B cell (primary cell): ENCODE measurements around the gene MAGI2. TPM values are rescaled to one million over a fixed set of nuclear protein-coding genes. Genes with fewer than 3 reads are reported as not detected.

Experiments used
- ATAC-seq: fragments of 200-7000 bp; cut with Tn5 transposase; one replicate; pipeline ENCODE4 v1.10.0; 2021; ENCODE audit warnings: low read depth, mild to moderate bottlenecking, moderate number of reproducible peaks, moderate library complexity
- CTCF ChIA-PET: fragments of 350-600 bp; sonication (Branson Sonifier 250); formaldehyde crosslinking; loops from one replicate; lab custom pipeline; 2021; ENCODE audit warnings: antibody characterized with exemption, inconsistent platforms; lab: Charles Lee
- POLR2A ChIA-PET: fragments of 350-600 bp; sonication (Branson Sonifier 250); formaldehyde crosslinking; loops from one replicate; lab custom pipeline; 2021; ENCODE audit warnings: antibody characterized with exemption; lab: Charles Lee
- DNase-seq: peaks from one replicate; pipeline ENCODE4 v3.0.0; 2013
- H2AFZ ChIP-seq: 2 replicates; pipeline ENCODE4 v1.6.1; 2012; ENCODE audit warnings: mild to moderate bottlenecking, low read depth, low read length; ENCODE audit not compliant: insufficient read depth, poor library complexity, severe bottlenecking
- H3K27ac ChIP-seq, 2 donors: 1 replicate in 1 of 2; 2 replicates in 1 of 2; pipeline ENCODE4 v1.5.1; 2012 to 2013; ENCODE audit warnings: low read length in 2 of 2, mild to moderate bottlenecking in 2 of 2, moderate library complexity in 1 of 2
- H3K27me3 ChIP-seq, 4 experiments: fragments of 200-600 bp in 1 of 4; sonication (generic) in 1 of 4; replicated peaks in 1 of 4; 1 replicate in 2 of 4; 2 replicates in 2 of 4; pipeline versions ENCODE4 v1.6.1 to v1.7.0; 2013 to 2016; ENCODE audit warnings: low read length in 3 of 4, mild to moderate bottlenecking in 2 of 4, mixed read lengths in 1 of 4, moderate library complexity in 1 of 4; ENCODE audit not compliant: insufficient read depth in 4 of 4, control insufficient read depth in 3 of 4; ENCODE audit errors: control extremely low read depth in 1 of 4
- H3K36me3 ChIP-seq, 2 experiments: replicated peaks in 1 of 2; 1 replicate in 1 of 2; 2 replicates in 1 of 2; pipeline versions ENCODE4 v1.6.1 to v1.7.1; 2013; ENCODE audit warnings: low read length in 1 of 2; ENCODE audit not compliant: insufficient read depth in 2 of 2, control insufficient read depth in 1 of 2; ENCODE audit errors: control extremely low read depth in 1 of 2, extremely low read depth in 1 of 2
- H3K4me1 ChIP-seq, 2 donors: fragments of 200-600 bp in 1 of 2; sonication (generic) in 1 of 2; 1 replicate in 1 of 2; 2 replicates in 1 of 2; pipeline versions ENCODE4 v1.5.1 to v1.6.1; 2013 to 2017; ENCODE audit warnings: low read length in 2 of 2; ENCODE audit not compliant: control insufficient read depth in 2 of 2, insufficient read depth in 2 of 2
- H3K4me2 ChIP-seq: replicated peaks from 2 replicates; pipeline ENCODE3; 2012; ENCODE audit warnings: mild to moderate bottlenecking, low read depth, low read length; ENCODE audit not compliant: poor library complexity, severe bottlenecking
- H3K4me3 ChIP-seq, 5 experiments: fragments of 200-600 bp in 1 of 5; sonication (generic) in 1 of 5; 1 replicate in 3 of 5; 2 replicates in 2 of 5; pipeline versions ENCODE4 v1.5.1 to v1.7.0; 2011 to 2016; ENCODE audit warnings: low read length in 4 of 5, mild to moderate bottlenecking in 4 of 5, low read depth in 2 of 5, control low read depth in 1 of 5, moderate library complexity in 1 of 5; ENCODE audit not compliant: insufficient read depth in 1 of 5; ENCODE audit errors: control extremely low read depth in 1 of 5, extremely low read depth in 1 of 5
- H3K79me2 ChIP-seq: fragments of 200-600 bp; sonication (generic); one replicate; pipeline ENCODE4 v1.6.0; 2016; ENCODE audit warnings: low read length; ENCODE audit not compliant: control insufficient read depth, insufficient read depth
- H3K9ac ChIP-seq: fragments of 200-600 bp; sonication (generic); 2 replicates; pipeline ENCODE4 v1.6.1; 2017; ENCODE audit warnings: mild to moderate bottlenecking, low read length, moderate library complexity
- H3K9me3 ChIP-seq, 3 donors: one replicate each; pipeline versions ENCODE4 v1.6.1 to v1.7.1; 2013; ENCODE audit warnings: low read length in 2 of 3; ENCODE audit not compliant: control insufficient read depth in 2 of 3, insufficient read depth in 1 of 3; ENCODE audit errors: control extremely low read depth in 1 of 3
- H4K20me1 ChIP-seq: 2 replicates; pipeline ENCODE4 v1.6.0; 2012; ENCODE audit warnings: mild to moderate bottlenecking, low read length; ENCODE audit not compliant: insufficient read depth, control insufficient read depth, poor library complexity, severe bottlenecking
- H3K27ac Mint-ChIP-seq: one replicate; pipeline ENCODE4 v1.8.0; 2021; ENCODE audit warnings: mixed read lengths
- H3K27me3 Mint-ChIP-seq: one replicate; pipeline ENCODE4 v1.8.0; 2021; ENCODE audit warnings: mixed read lengths
- H3K4me1 Mint-ChIP-seq: one replicate; pipeline ENCODE4 v1.8.0; 2021; ENCODE audit warnings: mixed read lengths
- H3K4me3 Mint-ChIP-seq: one replicate; pipeline ENCODE4 v1.8.0; 2021; ENCODE audit warnings: mixed read lengths
- H3K9me3 Mint-ChIP-seq: one replicate; pipeline ENCODE4 v1.8.0; 2022; ENCODE audit warnings: mixed read lengths; ENCODE audit not compliant: insufficient read depth
- CTCF ChIP-seq: fragments of 200-600 bp; IDR thresholded peaks from one replicate; pipeline ENCODE4 v1.8.0; 2022; ENCODE audit warnings: antibody characterized with exemption, mild to moderate bottlenecking
- EZH2 ChIP-seq: IDR thresholded peaks from 2 replicates; pipeline ENCODE4 v1.6.1; 2012; ENCODE audit warnings: borderline replicate concordance, low read depth, mild to moderate bottlenecking, moderate library complexity, low read length; ENCODE audit not compliant: insufficient read depth, poor library complexity, severe bottlenecking
- WGBS: methylation state at CpG from one replicate; pipeline ENCODE4 v1.1.5; 2013; ENCODE audit warnings: missing lambda C conversion rate; ENCODE audit not compliant: insufficient coverage; 5-methylcytosine and 5-hydroxymethylcytosine counted together
- intact Hi-C: fragments of 100-400 bp; cut with micrococcal nuclease; formaldehyde crosslinking; loops from one replicate; pipeline ENCODE4 v1.10.0; 2022
- polyA plus RNA-seq: library from polyadenylated mRNA; depleted of rRNA; stranded (reverse); fragments of >200 nt; gene quantifications from 2 replicates; pipeline ENCODE4 v1.2.3, GENCODE V29; 2012
- total RNA-seq, 2 donors: library from RNA; stranded (reverse); fragments of 120-200 nt in 1 of 2; gene quantifications; 1 replicate in 1 of 2; 2 replicates in 1 of 2; pipeline versions ENCODE4 v1.2.3 to v1.2.4, GENCODE V29; 2013 to 2022

MAGI2 gene
- total and polyA plus RNA-seq, 2 donors (not counting 1 experiment from before 2014, with no cell fraction given): 0.16 to 0.64 TPM

GRCh38 chr7:78479348-78479747 lies 974.1 kb downstream of the MAGI2 start:
- Histone ChIP-seq H4K20me1 (no peaks in the 10 kb centered on the region), H3K9ac (no peak overlapping the region), H3K36me3 (no peaks in the 10 kb centered on the region), H3K27me3 (no peaks in the 10 kb centered on the region), H3K27ac (no peak overlapping the region), H3K4me2 (no peak overlapping the region), H3K79me2 (no peaks in the 10 kb centered on the region), H3K4me3 (no peak overlapping the region), H3K4me1 (no peaks in the 10 kb centered on the region), H2AFZ (no peak overlapping the region), H3K9me3 (no peaks in the 10 kb centered on the region)
- no peaks in the 10 kb centered on the region for H3K4me1 Mint-ChIP-seq
- no peak overlapping the region for H3K4me3 Mint-ChIP-seq
- DNase-seq (no peak), ATAC-seq (no peak)
- TF ChIP-seq EZH2 (no peak), CTCF (no peak)
- no peaks in the 10 kb centered on the region for H3K27me3 Mint-ChIP-seq
- no CpG with 5 or more reads among the region's 2 CpGs for WGBS
- no peak overlapping the region for H3K27ac Mint-ChIP-seq
- no peaks in the 10 kb centered on the region for H3K9me3 Mint-ChIP-seq
- intact Hi-C loops: no loop called here
- ChIA-PET CTCF (no interaction called here), POLR2A (no interaction called here)

- H4K20me1 ChIP-seq: no peaks in the 10 kb centered on the region
- no peaks in the 10 kb centered on the region for H3K4me1 Mint-ChIP-seq
- H3K4me2 ChIP-seq: no peak overlapping the region
- no peak overlapping the region for H2AFZ ChIP-seq
- DNase-seq: no peak
- H3K27ac ChIP-seq: no peak overlapping the region
- ATAC-seq: no peak
- H3K27ac Mint-ChIP-seq: no peak overlapping the region
- no peak overlapping the region for H3K4me3 Mint-ChIP-seq
- H3K4me3 ChIP-seq: no peak overlapping the region
- H3K9me3 Mint-ChIP-seq: no peaks in the 10 kb centered on the region
- ChIA-PET POLR2A (no interaction called here), CTCF (no interaction called here)
- WGBS: no CpG with 5 or more reads among the region's 2 CpGs
- H3K79me2 ChIP-seq: no peaks in the 10 kb centered on the region
- no peaks in the 10 kb centered on the region for H3K4me1 ChIP-seq
- intact Hi-C loops: no loop called here
- no peaks in the 10 kb centered on the region for H3K27me3 ChIP-seq
- no peaks in the 10 kb centered on the region for H3K36me3 ChIP-seq
- H3K9ac ChIP-seq: no peak overlapping the region
- H3K27me3 Mint-ChIP-seq: no peaks in the 10 kb centered on the region
- TF ChIP-seq EZH2 (no peak), CTCF (no peak)
- no peaks in the 10 kb centered on the region for H3K9me3 ChIP-seq
Measured at GRCh38 chr7:78476851-78477405, 976.5 kb downstream of the MAGI2 start.
